ENCODE data around the gene IPO5. TPM values are rescaled to one million over a fixed set of nuclear protein-coding genes. Genes with fewer than 3 reads are reported as not detected.
"Not testable (repeated sequence)": the region's sequence is repeated elsewhere in the genome, so short reads cannot be mapped to it uniquely, and the experiment has no call there.

The IPO5 gene
- total RNA-seq, 1 donor from 2014 or later, result 94.0 TPM

GRCh38 chr13:98039964-98040363, 86.5 kb downstream of the IPO5 start:
- ATAC-seq (no peak), DNase-seq (ENCODE audit: missing footprints) (no peak)
- intact Hi-C loops (cut with DNase I), result no loop called here

DNA sequence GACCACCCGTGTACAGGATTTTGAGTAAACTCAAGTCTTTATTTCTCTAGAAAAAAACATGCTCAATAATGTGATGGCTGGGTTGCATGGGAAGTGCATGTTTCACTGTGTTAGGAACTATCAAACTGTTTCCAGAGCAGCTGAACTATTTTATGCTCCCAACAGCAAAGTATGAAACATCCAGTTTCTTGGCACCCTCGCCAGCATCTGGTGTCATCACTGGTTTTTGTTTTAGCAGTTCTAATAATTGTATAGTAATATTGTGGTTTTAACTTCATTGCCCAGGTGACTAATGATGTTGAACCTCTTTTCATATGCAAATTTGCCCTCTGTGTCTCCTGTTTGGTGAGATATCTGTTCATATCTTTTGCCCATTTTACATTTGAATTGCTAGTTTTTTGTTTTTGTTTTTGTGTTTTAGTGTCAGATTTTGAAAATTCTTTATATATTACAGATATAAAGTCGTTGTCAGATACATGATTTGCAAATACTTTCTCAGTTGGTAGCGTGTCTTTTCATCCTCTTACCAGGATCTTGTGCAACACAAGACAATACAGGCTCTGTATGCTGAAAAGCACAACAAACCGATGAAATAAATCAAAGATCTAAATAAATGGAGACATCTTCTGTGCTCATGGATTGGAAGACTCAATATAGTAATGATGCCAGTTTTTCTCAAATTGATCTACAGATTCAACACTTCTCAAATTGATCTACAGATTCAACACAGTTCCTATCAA, 87.8 kb downstream of the IPO5 start:
- intact Hi-C loops (cut with DNase I), result no loop called here
- no peak for DNase-seq (ENCODE audit: missing footprints)
- no peak for ATAC-seq

- ATAC-seq (no peak), DNase-seq (ENCODE audit: missing footprints) (no peak)
- intact Hi-C loops (cut with DNase I), result no loop called here
Measured at GRCh38 chr13:98044301-98044700, 90.8 kb downstream of the IPO5 start.

DNA sequence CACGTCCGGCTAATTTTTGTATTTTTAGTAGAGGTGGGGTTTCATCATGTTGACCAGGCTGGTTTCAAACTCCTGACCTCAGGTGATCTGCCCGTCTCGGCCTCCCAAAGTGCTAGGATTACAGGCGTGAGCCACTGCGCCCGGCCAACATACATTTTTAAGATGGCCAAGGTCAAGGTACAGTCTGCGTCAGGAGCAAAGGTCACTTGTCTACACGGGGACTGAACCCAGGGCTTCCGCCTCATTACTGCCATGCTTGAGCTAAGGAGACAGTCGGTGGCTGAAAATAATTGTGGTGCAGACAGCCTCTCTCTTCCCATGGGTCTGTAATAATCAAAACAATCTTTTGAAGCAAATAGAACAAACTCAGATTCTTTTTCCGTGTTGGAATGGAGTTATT, 94.3 kb downstream of the IPO5 start:
- ATAC-seq; intact Hi-C loops (cut with DNase I); DNase-seq (ENCODE audit: missing footprints): not testable (repeated sequence)

DNA sequence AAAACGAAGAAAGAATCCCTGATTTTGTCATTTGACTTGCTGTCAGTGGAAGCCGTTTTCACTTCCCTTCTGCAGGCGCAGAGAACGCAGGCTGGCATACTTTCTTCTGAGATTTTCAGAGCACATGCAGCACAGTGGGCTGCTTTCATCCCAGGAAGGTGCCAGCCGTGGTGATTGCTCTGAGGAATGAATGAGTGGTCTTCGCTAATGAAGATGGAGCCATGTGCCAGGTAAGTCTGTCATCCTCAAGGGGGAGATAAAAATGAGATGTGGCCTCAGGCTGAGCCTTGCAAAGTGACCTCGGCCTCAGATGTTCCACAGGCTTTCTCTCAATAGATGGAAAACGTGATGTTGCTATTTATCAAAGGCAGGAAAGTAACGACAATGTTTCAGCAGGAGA, 94.8 kb downstream of the IPO5 start:
- ATAC-seq (no peak), DNase-seq (ENCODE audit: missing footprints) (no peak)
- intact Hi-C loops (cut with DNase I), result no loop called here

- ATAC-seq (no peak), DNase-seq (ENCODE audit: missing footprints) (no peak)
- intact Hi-C loops (cut with DNase I), result no loop called here
Measured at GRCh38 chr13:98050041-98050466, 96.6 kb downstream of the IPO5 start.

GRCh38 chr13:98052412-98052811, 98.9 kb downstream of the IPO5 start:
- ATAC-seq (no peak), DNase-seq (ENCODE audit: missing footprints) (no peak)
- intact Hi-C loops (cut with DNase I), result no loop called here

DNA sequence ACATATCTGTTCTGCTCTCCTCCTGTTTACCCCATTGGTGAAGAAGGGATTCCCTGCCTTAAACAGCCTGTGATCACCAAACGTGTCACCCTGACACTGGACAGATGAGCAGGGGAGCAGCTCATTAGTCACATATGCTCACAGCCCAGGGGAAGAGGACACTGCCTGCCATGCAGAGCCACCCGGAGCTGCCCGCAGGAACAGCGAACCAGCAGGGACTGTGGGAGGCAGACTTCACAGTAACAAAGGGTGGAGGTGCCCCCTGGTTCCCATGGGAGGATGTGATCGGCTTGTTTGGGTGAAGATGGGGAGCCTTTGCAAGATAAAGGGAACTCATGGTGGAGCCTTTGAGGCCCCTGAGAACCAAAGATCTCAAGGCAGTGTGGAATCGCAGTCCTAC, 100.8 kb downstream of the IPO5 start:
- intact Hi-C loops (cut with DNase I), result no loop called here
- ATAC-seq (no peak), DNase-seq (ENCODE audit: missing footprints) (no peak)

- no peak for ATAC-seq
- intact Hi-C loops (cut with DNase I), result no loop called here
- DNase-seq (ENCODE audit: missing footprints), result no peak
Measured at GRCh38 chr13:98055623-98056022, 102.1 kb downstream of the IPO5 start.

GRCh38 chr13:98056839-98057410, 103.5 kb downstream of the IPO5 start:
- ATAC-seq (no peak), DNase-seq (ENCODE audit: missing footprints) (no peak)
- intact Hi-C loops (cut with DNase I), result no loop called here

- ATAC-seq (no peak), DNase-seq (ENCODE audit: missing footprints) (no peak)
- intact Hi-C loops (cut with DNase I), result no loop called here
Measured at GRCh38 chr13:98059276-98059675, 105.8 kb downstream of the IPO5 start.

DNA sequence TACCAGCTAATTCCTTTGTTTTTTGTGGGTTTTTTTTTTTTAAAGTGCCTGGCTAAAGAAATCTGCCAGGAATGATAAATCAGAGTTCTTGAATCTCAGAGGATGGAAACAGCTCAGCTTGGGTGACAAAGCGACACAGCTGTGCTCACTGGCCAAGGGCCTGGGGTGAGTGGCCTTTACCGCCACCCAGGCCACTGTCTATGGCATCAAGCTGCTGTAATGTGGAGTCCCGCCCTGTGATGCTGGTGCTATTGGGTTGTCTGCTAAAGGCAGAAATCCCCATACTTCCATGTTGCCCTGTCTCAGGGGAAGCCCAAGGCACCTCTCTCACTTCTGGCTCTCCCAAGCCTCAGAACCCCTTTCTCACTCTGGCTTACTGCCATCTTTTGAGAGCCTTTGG, 106.8 kb downstream of the IPO5 start:
- peak; percentile 28 for ATAC-seq
- intact Hi-C loops (cut with DNase I), result no loop called here
- DNase-seq (ENCODE audit: missing footprints), result no peak

DNA sequence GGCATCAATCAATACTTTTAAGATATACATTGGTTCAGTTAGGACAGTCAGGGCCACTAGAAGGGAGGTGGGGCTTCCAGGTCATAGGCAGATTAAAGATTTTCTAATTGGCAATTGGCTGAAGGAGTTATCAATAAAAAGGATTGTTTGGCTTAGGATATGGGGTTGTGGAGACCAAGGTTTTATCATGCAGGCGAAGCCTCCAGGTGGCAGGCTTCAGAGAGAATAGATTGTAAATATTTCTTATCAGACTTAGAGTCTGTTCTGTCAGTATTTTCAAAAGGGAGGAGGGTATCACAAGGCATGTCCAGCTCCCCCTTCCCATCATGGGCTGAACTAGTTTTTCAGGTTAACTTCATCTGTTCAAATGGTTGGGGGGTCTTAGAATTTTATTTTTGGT, 112.0 kb downstream of the IPO5 start:
- no peak for DNase-seq (ENCODE audit: missing footprints)
- no peak for ATAC-seq
- intact Hi-C loops (cut with DNase I), result no loop called here

DNA sequence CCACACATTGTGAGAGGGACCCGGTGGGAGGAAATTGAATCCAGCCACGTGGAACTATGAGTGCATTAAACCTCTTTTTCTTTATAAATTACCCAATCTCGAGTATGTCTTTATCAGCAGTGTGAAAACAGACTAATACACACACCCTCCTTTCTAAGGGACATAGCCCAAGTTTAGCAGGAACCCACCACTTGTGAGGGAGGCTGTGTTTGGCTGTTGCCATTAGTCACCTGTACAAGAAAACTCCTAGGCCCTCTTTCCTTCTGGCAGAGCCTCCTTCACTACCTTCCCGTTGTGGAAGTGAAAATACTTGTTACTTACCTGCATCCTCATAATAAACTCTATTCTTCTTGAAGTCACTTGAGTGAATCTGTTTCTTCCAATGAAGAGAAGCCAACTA, 113.2 kb downstream of the IPO5 start:
- DNase-seq (ENCODE audit: missing footprints) (no peak), ATAC-seq (no peak)
- intact Hi-C loops (cut with DNase I), result no loop called here

- ATAC-seq, result no peak
- DNase-seq (ENCODE audit: missing footprints), result no peak
- intact Hi-C loops (cut with DNase I), result no loop called here
Measured at GRCh38 chr13:98068521-98068920, 115.0 kb downstream of the IPO5 start.

DNA sequence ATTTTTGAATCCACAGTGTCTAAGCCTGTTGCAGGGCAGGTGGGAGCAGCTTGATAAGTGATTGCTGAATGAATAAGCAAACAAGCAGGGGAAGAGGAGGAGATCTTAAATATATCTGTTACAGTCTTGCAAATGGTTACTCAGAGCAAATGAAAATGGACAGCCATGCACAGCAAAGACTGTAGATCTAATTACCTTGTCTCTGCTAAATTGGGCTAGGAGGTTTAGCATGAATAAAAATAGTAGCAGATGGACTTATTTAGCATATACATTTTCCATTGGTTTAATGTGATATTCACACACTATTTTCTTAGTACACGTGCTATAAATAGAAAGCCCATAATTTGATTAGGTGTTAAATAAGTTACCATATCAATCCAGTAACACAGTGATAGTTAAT, 116.5 kb downstream of the IPO5 start:
- intact Hi-C loops (cut with DNase I), result no loop called here
- DNase-seq (ENCODE audit: missing footprints) (no peak), ATAC-seq (no peak)

GRCh38 chr13:98071316-98071715, 117.8 kb downstream of the IPO5 start:
- DNase-seq (ENCODE audit: missing footprints) (no peak), ATAC-seq (no peak)
- intact Hi-C loops (cut with DNase I), result no loop called here

- intact Hi-C loops (cut with DNase I), result no loop called here
- no peak for ATAC-seq
- no peak for DNase-seq (ENCODE audit: missing footprints)
Measured at GRCh38 chr13:98072476-98072875, 119.0 kb downstream of the IPO5 start.
